Measurements from ENCODE around the gene CCNH.

CCNH gene

DNA sequence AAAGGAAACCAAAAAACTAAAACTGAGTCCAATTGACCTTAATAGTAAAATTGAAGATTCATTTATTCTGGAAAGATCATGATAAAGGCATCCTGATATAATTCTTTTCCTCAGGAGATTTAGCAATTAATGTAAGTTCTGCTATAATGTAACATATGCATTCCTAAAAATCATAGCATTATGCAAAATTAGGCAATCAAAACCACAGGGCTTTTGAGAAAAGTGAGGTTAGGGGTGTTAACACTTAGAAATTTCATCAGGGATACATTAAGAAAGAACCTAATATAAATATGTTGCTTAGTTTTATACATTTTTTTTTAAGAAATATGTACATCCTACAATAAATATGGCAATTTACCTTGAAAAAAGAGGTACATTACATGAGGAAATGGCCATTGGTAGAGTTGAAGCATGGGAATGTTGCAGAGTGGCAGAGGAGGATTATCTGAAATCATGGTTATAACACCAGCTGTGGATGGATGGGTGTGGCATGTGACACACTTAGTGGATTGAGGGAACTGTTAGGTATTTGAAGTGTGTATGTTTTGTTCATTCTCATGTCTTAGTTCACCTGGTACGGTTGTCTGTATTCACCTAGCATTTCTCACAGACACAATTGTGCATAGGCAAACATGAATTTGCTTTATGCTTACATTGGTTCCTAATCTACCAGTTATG, 51.1 kb downstream of the CCNH start:
- in situ Hi-C loops (cut with MboI; ENCODE audit: low sequenced_read_pairs), result no loop called here

DNA sequence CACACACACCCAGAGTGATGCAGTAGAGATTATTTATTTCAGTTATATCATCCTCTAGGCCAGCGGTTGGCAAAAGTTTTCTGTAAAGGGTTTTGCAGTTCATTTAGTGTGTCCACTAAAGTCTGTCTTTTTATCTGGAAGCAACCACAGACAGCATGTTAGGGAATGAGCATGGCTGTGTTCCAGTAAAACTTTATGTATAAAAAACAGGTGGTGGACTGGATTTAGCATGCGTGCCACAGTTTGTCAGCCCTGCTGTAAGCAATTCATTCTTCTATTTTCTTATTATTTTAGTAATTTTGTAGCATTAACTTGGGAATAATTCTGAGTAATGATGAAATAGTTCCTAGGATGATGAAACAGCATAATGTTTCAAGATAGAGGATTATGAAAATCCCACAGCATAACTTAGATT, 51.7 kb downstream of the CCNH start:
- in situ Hi-C loops (cut with MboI; ENCODE audit: low sequenced_read_pairs), result no loop called here

DNA sequence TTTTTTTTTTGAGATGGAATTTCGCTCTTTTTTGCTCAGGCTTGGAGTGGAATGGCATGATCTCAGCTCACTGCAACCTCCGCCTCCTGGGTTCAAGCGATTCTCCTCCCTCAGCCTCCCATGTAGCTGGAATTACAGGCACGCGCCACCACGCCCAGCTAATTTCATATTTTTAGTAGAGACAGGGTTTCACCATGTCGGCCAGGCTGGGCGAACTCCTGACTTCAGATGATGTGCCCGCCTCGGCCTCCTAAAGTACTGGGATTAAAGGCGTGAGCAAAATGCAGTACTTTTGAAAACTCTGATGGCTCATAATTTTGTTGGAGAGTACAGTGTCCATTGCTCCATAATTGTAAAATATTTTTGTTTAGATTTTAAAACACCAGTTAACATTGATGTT, 52.6 kb downstream of the CCNH start:
- in situ Hi-C loops (cut with MboI; ENCODE audit: low sequenced_read_pairs), result no loop called here

DNA sequence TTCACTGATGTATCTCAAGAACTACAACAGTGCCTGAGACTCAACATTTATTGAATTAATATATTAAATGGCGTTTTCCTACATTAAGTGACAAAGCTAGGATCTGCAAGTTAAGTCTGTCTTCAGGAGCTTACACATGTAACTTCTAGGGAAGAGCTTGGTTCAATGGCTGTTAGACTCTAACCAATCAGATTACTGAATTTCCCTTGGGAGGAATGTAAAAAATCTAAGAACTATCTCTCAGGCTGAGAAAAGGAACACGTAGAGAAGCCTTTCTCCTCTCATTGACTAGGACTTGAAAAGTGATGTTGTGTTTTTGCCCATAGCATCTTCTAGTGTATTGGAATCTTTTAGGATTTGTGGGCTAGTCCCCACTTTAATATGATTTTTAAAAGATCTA, 53.6 kb downstream of the CCNH start:
- in situ Hi-C loops (cut with MboI; ENCODE audit: low sequenced_read_pairs), result no loop called here

DNA sequence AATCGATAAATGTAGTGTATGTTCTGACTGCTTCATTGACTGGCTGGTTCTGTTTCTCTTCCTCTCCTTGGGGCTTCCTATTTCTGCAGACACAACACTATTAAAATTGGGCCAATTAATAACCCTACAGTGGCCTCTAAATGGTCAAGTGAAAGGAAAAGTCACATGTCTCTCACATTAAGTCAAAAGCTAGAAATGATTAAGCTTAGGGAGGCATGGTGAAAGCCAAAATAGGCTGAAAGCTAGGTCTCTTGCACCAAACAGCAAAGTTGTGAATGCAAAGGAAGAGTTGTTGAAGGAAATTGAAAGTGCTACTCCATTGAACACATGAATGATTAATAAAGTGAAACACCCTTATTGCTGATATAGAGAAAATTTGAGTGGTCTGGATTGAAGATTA, 58.2 kb downstream of the CCNH start:
- in situ Hi-C loops (cut with MboI; ENCODE audit: low sequenced_read_pairs), result no loop called here

DNA sequence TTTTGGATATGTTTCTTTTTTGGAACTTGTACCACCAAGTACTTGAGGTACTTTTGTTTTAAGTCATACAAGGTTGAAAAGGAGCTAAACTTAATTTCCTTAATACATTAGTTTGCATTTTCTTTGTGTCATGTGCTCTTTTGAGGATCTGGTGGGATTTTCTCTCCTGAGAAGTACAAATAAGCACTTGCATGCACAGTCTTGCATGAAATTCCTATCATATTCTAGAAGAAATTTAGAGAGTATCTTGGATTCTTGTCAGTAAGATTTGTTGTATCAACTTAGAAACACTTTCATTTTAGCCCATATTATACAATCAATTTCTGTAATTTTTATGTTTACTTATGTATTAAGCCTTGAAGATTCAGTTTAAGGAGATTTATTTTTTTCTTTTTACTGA, 64.9 kb downstream of the CCNH start:
- in situ Hi-C loops (cut with MboI; ENCODE audit: low sequenced_read_pairs), result no loop called here

DNA sequence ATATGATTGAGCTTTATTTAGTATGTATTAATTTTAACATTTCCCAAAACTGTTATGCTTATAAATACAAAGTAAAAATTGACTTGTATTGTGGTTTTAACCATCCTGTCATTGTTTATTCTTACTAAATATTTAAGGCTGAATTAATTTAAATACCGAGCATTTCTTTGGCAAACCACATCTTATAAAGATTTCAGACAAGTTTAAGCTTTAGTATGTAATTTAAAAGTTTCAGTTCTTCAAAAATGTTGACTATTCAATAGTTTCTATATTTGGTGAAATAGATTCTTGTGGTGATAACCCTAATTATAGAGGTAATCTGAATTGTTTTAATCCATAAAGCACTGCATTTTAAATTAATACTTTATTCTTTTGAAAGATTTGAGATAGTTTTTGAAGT, 65.5 kb downstream of the CCNH start:
- in situ Hi-C loops (cut with MboI; ENCODE audit: low sequenced_read_pairs), result no loop called here

All from hTERT RPE-1 (cell line).